ENCODE results near the gene SMAD6. TPM values are rescaled to one million over a fixed set of nuclear protein-coding genes. Genes with fewer than 3 reads are reported as not detected.

SMAD6 gene
- total and polyA plus RNA-seq, 12 donors, result 1.9 to 31.9 (median 7.4) TPM

GRCh38 chr15:66800584-66801235 lies 98.7 kb downstream of the SMAD6 start:
- peak in 4 of 7 donors; percentile 36 to 64 (median 52) for DNase-seq
- Histone ChIP-seq H3K27ac (no peak overlapping the region), H3K4me3 (no peak overlapping the region), H3K4me1 (replicated peaks in 1 of 2) (peaks cover 11 to 18% of the 10 kb centered on the region in 2 donors), H3K27me3 (no peaks in the 10 kb centered on the region), H3K9me3 (replicated peaks in 1 of 3) (no peaks in the 10 kb centered on the region), H3K36me3 (replicated peaks in 1 of 2) (no peaks in the 10 kb centered on the region)
- TF ChIP-seq POLR2A (IDR thresholded peaks at IDR 0.05) (no peak), CTCF (IDR thresholded peaks at IDR 0.05) (no peak)
- intact Hi-C loops (cut with DNase I), result no loop called here
- WGBS, 4 donors, result 66 to 70% (median 70%) methylated on average over 11 of the region's 11 CpGs

DNA sequence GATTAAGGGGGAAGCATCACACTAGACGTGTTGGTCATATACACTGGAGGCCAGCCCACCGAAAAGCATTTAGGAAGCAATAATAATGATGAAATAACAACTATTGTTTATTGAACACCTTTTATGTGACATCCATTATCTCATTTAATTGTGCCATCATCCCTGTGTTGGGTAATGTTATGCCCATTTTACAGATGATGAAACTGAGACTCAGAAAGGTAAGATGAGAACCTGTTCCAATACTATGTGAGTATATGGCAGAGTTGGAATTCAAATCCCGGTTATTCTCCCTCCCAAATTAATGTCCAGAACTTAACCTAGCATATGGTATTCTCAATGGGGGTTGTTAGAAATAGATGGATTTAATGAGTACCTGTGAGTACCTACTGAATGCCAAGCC lies 99.2 kb downstream of the SMAD6 start:
- Histone ChIP-seq H3K27ac (no peak overlapping the region), H3K4me3 (no peak overlapping the region), H3K27me3 (no peaks in the 10 kb centered on the region), H3K9me3 (replicated peaks in 1 of 3) (no peaks in the 10 kb centered on the region), H3K36me3 (replicated peaks in 1 of 2) (no peaks in the 10 kb centered on the region), H3K4me1 (replicated peaks in 1 of 2) (peaks cover 11 to 18% of the 10 kb centered on the region in 2 donors)
- 78 to 86% (median 78%) methylated on average over 3 of the region's 3 CpGs for WGBS, 4 donors
- TF ChIP-seq CTCF (IDR thresholded peaks at IDR 0.05) (no peak), POLR2A (IDR thresholded peaks at IDR 0.05) (no peak)
- no peak for DNase-seq
- intact Hi-C loops (cut with DNase I), result no loop called here

GRCh38 chr15:66802025-66803001 lies 100.3 kb downstream of the SMAD6 start:
- Histone ChIP-seq H3K27ac (peak overlapping the region; percentile 20 to 93 (median 58)), H3K4me3 (no peak overlapping the region), H3K4me1 (replicated peaks in 1 of 2) (peaks cover 11 to 18% of the 10 kb centered on the region in 2 donors), H3K9me3 (replicated peaks in 1 of 3) (no peaks in the 10 kb centered on the region), H3K27me3 (no peaks in the 10 kb centered on the region), H3K36me3 (replicated peaks in 1 of 2) (no peaks in the 10 kb centered on the region)
- 72 to 78% (median 75%) methylated on average over 12 to 13 of the region's 13 CpGs for WGBS, 4 donors
- TF ChIP-seq POLR2A (IDR thresholded peaks at IDR 0.05) (no peak), CTCF (IDR thresholded peaks at IDR 0.05) (no peak)
- no peak for DNase-seq
- intact Hi-C loops (cut with DNase I), result no loop called here

DNA sequence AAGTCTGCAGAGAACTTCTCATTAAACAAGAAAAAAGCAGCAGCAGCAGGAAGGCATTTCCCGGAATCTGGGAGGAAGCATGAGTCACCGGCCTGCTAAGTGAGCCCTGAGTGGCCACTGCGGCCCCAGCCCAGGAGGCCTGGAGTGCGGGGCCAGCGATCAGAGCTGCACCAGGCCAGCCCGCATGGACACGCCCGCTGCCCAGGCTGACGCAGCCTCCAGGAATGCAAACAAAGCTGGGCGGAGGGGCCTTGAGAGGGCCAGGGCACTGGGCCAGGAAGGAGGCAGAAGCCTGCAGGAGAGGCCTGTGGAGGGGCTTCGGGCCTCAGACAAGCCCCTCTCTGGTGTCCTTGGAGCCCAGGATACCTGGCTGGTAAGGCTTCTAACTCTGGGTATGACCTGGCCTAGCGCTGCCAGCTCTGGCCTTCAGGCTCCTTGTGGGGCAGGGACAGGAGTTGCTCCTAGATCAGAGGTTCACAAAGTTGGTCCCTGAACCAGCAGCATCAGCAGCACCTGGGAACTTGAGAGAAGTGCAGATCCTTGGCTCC lies 101.2 kb downstream of the SMAD6 start:
- TF ChIP-seq POLR2A (IDR thresholded peaks at IDR 0.05) (peak in 1 of 2 donors; percentile 28), CTCF (IDR thresholded peaks at IDR 0.05) (no peak)
- peak overlapping the region; percentile 20 to 93 (median 58) for H3K27ac ChIP-seq
- intact Hi-C loops (cut with DNase I), result no loop called here

More for the DNA sequence above, 101.2 kb downstream of the SMAD6 start:
- H3K9me3 ChIP-seq (replicated peaks in 1 of 3), result no peaks in the 10 kb centered on the region
- peak; percentile 88 to 99 (median 96) for DNase-seq
- peaks cover 11 to 18% of the 10 kb centered on the region in 2 donors for H3K4me1 ChIP-seq (replicated peaks in 1 of 2)
- H3K36me3 ChIP-seq (replicated peaks in 1 of 2), result no peaks in the 10 kb centered on the region
- H3K4me3 ChIP-seq, result no peak overlapping the region
- 9 to 15% (median 10%) methylated on average over 8 to 12 of the region's 12 CpGs for WGBS, 4 donors
- H3K27me3 ChIP-seq, result no peaks in the 10 kb centered on the region
